Endothelial cell of hepatic sinusoid (primary cell): Measurements from ENCODE around the gene FBXO2.

Experiments
- in situ Hi-C: cut with HindIII; loops from 2 replicates; pipeline ENCODE4 v1.10.0; 2017; ENCODE audit warnings: low sequenced_read_pairs

Gene FBXO2

GRCh38 chr1:11682287-11682771 lies 28.1 kb upstream of the FBXO2 start:
- in situ Hi-C loops = no loop called here

DNA sequence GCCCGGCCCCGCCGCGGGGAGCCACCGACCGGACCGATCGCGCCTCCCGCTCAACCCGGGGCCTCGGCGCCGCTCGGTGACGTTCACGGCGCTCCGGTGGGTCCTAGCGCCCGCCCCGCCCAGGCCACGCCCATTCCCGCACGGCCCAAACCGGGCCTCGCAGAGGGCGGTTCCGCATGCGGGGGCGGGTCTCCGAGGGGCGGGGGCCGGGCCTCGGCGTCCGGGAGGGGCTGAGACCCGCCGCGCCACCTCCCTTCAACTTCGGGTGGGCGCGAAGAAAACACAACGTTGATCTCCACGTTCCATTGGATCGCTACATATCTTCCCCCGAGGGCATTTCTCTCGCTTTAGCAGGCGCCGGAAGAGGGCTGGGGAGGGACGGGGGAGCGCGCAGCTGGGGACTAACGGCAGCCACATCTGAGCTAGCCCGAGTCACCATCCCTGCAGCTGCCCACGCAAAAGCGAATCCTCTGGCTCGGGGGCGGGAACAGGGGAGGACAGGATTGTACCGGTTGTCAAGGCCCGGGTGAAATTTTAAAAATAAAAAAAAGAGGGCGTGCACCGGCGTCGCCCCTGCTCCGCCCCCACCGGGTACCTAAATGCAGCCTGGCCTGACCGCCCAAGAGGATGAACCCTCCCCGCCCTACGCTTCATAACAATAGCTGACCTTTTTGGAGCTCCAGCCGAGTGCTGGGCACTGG lies 27.0 kb upstream of the FBXO2 start, which contains the start of gene MAD2L2:
MAD2L2 (minus strand) TSS at position 78 of the 701 bp plus-strand sequence. CDS start 547 bp downstream, outside the sequence.
- in situ Hi-C loops = no loop called here

GRCh38 chr1:11680270-11681070 lies 26.2 kb upstream of the FBXO2 start:
- in situ Hi-C loops = no loop called here

DNA sequence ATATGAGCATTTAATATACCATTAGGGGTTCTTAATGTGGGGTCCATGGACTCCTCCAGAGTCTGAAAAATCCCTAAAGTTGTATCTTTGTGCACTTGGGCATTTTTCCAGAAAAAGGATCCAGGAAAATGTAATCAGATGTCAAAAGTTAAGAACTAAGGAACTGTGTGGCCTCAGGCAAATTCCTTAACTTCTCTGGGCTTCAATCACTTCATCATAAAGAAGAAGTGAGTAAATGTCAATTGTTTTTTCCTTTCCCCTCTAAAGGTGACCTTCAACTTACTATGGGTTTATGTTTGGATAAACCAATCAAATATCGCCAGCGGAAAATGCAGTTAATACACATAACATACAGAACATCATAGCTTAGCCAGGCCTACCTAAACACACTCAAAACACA lies 24.2 kb upstream of the FBXO2 start:
- in situ Hi-C loops = no loop called here

DNA sequence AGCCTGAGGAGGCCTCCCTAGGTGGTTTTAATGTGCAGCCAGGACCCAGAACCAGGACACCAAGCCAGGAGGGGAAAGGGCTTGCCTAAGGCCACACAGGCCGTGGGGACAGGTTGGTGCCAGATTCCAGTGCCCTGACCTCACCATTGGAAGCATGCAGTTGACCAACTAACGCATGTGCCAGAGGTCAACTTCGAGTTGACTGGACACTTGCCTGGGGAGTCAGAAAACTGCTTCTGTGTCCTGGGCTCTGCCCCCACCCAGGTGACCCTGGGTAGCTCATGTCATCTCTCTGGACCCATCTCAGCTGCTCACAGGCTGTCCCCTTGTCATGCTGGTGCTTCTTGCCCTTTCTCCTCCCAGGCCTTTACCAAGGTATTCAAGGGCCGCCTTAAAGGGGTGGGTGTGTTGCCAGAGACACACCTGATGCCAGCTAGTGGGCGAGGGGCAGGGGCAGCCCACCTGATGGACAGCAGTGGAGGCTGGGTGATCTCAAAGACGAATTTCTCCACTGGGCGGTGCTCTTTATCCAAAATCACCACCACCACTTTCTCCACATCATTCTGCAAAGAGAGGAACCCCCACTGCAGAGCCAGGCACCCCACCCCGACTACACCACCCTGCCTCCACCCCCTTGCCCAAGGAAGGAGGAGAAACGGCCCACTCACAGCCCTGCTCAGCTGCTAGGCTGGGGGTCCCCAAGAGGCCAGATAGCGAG lies 22.3 kb upstream of the FBXO2 start:
- in situ Hi-C loops = no loop called here

DNA sequence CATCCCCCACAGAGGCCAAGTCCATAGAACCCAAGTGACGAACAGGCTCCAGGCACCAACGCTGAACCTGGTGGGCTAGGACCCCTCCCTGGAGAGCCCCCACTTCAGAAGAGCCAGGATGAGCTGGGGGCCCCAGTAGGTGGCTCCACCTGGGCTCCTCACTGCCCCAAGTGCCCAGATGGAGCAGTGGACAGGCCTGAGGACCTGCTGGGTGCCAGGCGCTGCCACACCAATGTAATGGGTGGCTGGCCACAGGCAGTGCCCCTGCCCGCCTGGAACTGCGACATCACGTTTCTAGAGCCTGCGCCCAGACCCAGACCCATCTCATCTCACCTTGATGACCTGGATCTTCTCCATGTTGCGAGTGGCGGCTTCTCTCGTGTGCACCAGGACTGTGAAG lies 21.1 kb upstream of the FBXO2 start:
- in situ Hi-C loops = no loop called here

GRCh38 chr1:11674488-11674887 lies 20.3 kb upstream of the FBXO2 start:
- in situ Hi-C loops = no loop called here

DNA sequence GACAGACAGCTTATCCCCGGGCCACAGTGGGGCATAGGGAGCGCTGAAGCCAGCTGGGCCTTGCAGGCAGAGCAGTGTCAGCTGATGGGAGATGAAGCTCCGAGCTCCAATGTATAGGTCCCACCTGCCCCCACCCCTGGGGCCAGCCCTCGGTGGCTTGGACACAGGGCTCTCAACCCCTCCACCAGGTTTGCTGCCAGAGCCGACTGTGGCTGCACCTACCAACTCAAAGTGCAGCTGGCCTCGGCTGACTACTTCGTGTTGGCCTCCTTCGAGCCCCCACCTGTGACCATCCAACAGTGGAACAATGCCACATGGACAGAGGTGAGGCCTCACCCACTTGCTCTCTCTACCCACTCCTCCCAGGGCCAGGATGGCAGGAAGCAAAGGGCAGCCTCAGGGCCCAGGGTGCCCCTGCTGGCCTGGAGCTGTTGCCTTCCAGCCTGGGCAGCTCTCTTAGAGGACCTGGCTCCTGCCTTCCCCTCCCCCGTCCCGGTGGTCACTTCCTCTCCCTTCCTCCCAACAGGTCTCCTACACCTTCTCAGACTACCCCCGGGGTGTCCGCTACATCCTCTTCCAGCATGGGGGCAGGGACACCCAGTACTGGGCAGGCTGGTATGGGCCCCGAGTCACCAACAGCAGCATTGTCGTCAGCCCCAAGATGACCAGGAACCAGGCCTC lies 19.0 kb upstream of the FBXO2 start:
- in situ Hi-C loops = no loop called here

GRCh38 chr1:11671544-11672286 lies 17.5 kb upstream of the FBXO2 start:
- in situ Hi-C loops = no loop called here

DNA sequence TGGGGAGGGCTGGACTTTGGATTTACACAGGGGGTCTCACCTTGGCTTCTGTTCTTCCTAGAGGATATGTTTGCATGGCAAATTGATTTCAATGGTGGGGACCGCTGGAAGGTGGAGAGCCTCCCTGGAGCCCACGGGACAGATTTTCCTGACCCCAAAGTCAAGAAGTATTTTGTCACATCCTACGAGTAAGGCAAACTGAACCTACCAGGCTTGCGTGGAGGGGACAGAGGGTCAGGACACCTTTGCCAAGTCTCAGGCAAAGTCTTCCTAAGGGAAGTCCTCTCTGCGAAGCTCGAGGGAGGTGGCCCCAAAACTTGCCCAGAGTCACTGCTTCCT lies 16.9 kb upstream of the FBXO2 start:
- in situ Hi-C loops = no loop called here

DNA sequence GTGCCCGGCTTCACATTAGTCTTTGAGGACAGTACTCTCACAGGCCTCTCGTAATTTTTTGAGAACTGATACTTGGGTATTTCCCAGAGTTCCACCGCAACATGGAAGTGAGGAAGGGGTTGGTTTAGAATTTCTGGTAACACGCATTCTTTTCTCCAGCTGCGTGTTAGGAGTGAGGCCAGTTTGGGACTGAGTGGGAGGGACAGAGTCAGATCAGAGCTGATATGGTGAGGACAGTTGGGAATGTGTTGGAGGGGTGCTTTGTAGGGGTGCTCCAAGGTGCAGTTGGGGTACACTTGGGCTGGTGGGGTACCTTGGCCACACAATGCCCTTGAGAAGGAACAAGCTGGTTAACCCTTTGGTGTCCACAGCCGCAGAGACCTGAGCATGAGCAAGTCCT lies 16.5 kb upstream of the FBXO2 start:
- in situ Hi-C loops = no loop called here

- in situ Hi-C loops = loop anchor here (10.0 kb wide), 1 partner anchor 126 kb away; no protein-coding TSS in a partner anchor
These were observed 14.3 kb upstream of the FBXO2 start for GRCh38 chr1:11668516-11668915.

GRCh38 chr1:11664336-11665065 lies 10.3 kb upstream of the FBXO2 start:
- in situ Hi-C loops = loop anchor here (5.0 to 10.0 kb wide), 2 partner anchors 53 to 130 kb away; no protein-coding TSS in a partner anchor

DNA sequence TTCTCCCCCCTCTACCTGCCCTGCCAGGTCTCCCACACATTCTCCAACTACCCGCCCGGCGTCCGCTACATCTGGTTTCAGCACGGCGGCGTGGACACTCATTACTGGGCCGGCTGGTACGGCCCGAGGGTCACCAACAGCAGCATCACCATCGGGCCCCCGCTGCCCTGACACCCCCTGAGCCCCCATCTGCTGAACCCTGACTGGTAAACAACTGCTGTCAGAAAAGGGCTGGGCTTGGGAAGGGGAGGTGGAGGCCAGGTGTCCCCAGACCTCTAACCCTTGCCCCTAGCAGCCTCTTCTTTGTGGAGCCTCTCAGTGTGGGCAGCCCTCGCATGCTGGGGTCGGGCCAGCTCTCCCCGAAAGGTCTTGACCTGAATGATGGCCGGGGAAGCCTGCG lies 6.9 kb upstream of the FBXO2 start:
- in situ Hi-C loops = loop anchor here (5.0 to 10.0 kb wide), 2 partner anchors 56 to 134 kb away; no protein-coding TSS in a partner anchor

GRCh38 chr1:11659748-11660147 lies 5.5 kb upstream of the FBXO2 start:
- in situ Hi-C loops = loop anchor here (5.0 to 10.0 kb wide), 2 partner anchors 58 to 135 kb away; no protein-coding TSS in a partner anchor

GRCh38 chr1:11658542-11658941 lies 4.3 kb upstream of the FBXO2 start:
- in situ Hi-C loops = no loop called here

- in situ Hi-C loops = no loop called here
These were observed 3.4 kb upstream of the FBXO2 start for GRCh38 chr1:11657654-11658053.

- in situ Hi-C loops = no loop called here
These were observed 945 bp upstream of the FBXO2 start for GRCh38 chr1:11654939-11655808.

- in situ Hi-C loops = no loop called here
These were observed 430 bp downstream of the FBXO2 start for GRCh38 chr1:11653861-11654136.
